HG02885 (cell line): ENCODE results near the gene TGM6.
"Not testable (repeated sequence)": the region's sequence is repeated elsewhere in the genome, so short reads cannot be mapped to it uniquely, and the experiment has no call there.

Experiments
- ATAC-seq: cut with Tn5 transposase; IDR thresholded peaks from one replicate; pipeline ENCODE4 v1.9.1; 2021; ENCODE audit warnings: mild to moderate bottlenecking; ENCODE audit not compliant: unreplicated experiment, poor library complexity

The TGM6 gene

DNA sequence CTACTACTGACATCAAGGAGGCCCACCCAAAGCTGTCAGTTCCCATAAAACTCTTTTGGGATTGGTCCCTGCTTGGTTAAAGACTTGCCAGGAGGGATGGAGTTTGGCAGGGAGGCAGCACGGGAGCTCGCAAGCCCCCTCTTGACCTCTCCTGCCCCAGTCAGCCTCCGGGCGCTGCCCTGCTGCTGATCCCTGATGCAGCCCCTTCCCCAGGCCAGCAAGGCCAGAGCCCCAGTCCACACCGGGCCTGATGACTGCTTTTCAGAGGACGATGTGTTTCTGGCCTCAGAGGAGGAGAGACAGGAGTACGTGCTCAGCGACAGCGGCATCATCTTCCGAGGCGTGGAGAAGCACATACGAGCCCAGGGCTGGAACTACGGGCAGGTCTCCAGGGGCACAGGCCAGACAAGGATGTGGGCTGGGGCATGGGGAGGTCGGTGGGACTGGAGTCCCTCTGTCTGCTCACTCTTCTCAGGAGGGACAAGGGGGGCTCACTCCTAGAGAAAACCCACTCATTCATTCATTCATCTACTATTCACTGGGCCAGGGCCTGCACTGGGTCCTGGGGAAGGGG is 15.6 kb downstream of the TGM6 start:
- no peak for ATAC-seq

- no peak for ATAC-seq
Measured at GRCh38 chr20:2397091-2397490, 16.4 kb downstream of the TGM6 start.

- no peak for ATAC-seq
Measured at GRCh38 chr20:2397595-2398145, 17.0 kb downstream of the TGM6 start.

GRCh38 chr20:2398449-2398848 is 17.7 kb downstream of the TGM6 start:
- no peak for ATAC-seq

- no peak for ATAC-seq
Measured at GRCh38 chr20:2399390-2399789, 18.7 kb downstream of the TGM6 start.

DNA sequence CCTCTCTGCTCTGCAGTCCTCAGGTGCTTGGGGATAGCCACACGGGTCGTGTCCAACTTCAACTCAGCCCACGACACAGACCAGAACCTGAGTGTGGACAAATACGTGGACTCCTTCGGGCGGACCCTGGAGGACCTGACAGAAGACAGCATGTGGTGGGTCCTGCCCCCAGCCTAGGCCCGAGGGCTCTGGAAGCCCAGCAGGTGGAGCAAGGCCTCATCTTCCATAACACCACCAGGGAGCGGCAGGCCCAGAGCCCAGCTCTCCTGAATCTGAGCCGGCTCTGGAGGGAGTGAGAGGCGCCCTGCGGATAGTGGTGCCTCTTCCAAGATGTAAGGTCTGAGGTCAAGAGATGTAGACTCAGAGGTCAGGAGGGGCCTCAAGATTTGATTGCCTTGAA is 19.6 kb downstream of the TGM6 start:
- no peak for ATAC-seq

GRCh38 chr20:2401527-2401926 is 20.8 kb downstream of the TGM6 start:
- ATAC-seq = no peak

DNA sequence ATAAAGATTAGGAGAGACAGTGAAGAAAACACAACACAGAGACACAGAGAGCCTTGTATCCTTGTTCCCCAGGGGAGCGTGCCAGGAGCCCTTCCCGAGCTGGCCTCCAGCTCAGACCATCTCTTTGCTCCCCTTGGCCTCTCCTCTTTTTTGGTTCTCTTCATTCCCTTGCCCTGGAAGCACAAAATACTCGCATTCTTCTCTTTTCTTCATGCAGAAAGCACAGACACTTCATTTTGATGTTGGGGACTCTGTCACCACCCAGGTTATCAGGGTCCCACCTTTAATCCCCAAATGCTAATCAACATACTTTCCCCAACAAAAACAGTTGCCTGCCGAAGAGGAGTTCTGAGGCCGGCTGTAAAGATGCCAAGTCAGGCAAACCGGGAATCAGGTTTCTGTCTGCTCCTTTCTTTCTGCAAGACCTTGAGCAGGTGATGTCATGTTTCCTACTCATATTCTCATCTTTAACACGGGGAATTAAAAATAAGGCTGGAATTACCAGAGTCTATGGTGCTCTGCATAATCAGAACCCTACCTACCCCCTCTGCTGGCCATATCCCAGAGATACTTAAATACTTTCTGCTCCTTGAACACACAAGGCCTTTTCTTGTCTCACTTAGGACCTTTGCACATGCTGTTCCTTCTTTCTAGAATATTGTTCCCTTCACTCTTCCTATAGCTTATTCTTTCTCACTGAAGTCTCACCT is 21.7 kb downstream of the TGM6 start:
- no peak for ATAC-seq

GRCh38 chr20:2403291-2404052 is 22.8 kb downstream of the TGM6 start:
- no peak for ATAC-seq

GRCh38 chr20:2405693-2406065 is 25.0 kb downstream of the TGM6 start:
- ATAC-seq = no peak

GRCh38 chr20:2407355-2407754 is 26.7 kb downstream of the TGM6 start:
- ATAC-seq = not testable (repeated sequence)

DNA sequence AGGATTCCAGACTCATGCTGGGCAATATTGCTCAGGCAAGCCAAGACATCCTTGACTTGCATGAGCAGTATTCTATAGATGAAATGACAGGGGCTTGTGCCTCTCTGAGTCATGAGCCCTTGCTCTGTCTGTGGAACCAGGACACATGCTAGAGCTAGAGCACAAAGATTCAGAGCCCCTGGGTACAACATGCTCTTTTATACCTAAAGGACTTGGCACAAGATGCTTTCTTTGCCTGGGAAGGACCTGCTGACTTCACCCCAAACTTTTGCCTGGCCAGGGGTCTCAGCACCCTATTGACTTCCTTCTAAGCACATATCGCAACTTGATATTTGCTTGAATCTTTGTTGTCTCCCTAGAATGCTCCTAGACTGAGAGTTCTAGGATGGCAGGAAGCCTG is 27.4 kb downstream of the TGM6 start:
- no peak for ATAC-seq

DNA sequence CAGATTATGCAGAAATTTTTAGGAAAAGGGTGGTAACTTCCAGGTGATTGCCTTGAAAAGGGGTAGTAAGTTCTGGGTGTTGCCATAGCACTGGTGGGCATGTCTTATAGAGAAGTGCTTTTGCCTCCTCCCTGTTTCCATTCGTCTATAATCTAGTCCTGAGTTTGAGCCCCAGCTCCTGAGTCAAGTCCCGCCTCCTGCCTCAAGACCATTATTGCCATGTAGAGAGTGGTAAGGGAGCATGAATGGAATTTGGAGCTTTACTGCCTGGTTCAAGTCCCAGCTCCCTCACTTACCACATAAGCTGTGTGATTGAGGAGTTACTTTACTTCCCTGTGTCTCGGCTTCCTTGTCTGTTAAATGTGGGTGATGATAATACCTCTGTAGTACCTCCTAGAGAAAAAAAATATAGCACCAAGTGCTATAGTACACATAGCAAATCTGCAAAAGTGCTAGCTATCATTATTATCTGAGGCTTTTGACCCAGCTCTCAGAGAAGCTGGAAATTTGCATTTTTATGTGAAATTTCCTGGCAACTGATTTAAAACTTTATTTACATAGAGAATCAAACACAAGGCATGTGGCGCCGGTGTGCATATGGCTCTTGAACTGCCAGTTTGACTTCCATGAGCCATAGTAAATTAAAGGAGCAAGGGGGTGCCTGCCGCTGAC is 36.0 kb downstream of the TGM6 start:
- ATAC-seq = no peak

GRCh38 chr20:2417213-2417541 is 36.5 kb downstream of the TGM6 start:
- ATAC-seq = no peak

DNA sequence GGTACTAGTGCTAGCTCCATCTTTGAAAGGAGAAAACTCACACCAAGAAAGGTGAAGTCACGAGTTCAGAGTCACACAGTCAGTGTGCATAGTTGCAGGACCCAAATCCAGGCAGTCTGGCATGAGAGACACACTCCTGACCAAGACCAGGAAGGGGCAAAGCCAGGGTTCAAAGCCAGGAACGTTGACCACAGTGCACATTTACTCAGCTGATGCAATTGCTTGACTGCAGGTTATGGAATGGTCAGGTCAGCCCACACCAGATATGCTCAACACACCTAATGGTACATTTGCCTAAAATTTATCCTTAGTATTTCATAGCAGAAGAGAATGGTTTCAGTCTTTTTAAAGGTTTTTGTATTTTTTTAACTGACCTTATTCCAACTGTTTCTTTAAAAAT is 37.7 kb downstream of the TGM6 start:
- no peak for ATAC-seq

DNA sequence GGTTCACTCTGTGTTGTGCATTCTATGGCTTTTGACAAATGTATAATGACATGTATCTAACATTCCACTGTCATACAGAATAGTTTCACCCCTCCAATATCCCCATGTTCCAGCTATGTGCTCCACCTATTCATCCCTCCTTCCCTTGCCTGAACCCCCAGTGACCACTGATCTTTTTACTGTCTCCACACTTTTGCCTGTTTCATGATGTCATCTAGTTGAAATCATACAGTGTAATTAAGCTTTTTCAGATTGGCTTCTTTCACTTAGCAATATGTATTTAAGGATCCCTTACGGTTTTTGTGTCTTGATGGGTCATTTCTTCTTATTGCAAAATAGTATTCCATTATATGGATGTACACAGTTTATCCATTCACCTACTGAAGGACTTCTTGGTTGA is 39.8 kb downstream of the TGM6 start:
- ATAC-seq = no peak

- ATAC-seq = no peak
Measured at GRCh38 chr20:2421247-2421646, 40.5 kb downstream of the TGM6 start.

GRCh38 chr20:2429051-2429450 is 48.4 kb downstream of the TGM6 start:
- no peak for ATAC-seq

DNA sequence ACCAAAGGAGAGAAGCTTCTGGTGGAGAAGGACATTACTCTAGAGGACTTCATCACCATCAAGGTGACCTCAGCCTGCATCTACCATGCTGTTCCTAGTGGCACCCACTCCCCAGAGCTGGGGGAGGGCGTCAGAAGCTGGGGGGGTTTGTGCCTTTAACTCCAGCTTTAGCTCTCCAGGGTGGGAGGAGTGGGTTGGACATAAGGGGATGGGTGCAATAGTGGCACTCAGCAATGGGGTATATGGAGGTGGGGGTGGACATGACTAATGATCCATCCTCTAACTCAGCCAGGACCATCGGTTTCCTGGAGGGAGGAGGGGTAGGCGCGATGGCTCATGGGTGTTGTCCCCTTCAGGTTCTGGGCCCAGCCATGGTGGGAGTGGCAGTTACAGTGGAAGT is 49.8 kb downstream of the TGM6 start:
- no peak for ATAC-seq

GRCh38 chr20:2431185-2431584 is 50.5 kb downstream of the TGM6 start:
- ATAC-seq = no peak

GRCh38 chr20:2446845-2447244 is 66.1 kb downstream of the TGM6 start:
- no peak for ATAC-seq
